ENCODE results near the gene ZNF764. TPM values are rescaled to one million over a fixed set of nuclear protein-coding genes. Genes with fewer than 3 reads are reported as not detected.
"Not testable (repeated sequence)": the region's sequence is repeated elsewhere in the genome, so short reads cannot be mapped to it uniquely, and the experiment has no call there.

The ZNF764 gene
- total RNA-seq, 1 donor = 5.3 TPM

GRCh38 chr16:30546115-30546514 is 12.1 kb downstream of the ZNF764 start:
- TF ChIP-seq CTCF (IDR thresholded peaks at IDR 0.05; ENCODE audit: insufficient read depth, low read length) = no peak
- H3K4me3 ChIP-seq (ENCODE audit: low read depth, low read length) = no peak overlapping the region

GRCh38 chr16:30543067-30543466 is 15.1 kb downstream of the ZNF764 start:
- no peak for TF ChIP-seq CTCF (IDR thresholded peaks at IDR 0.05; ENCODE audit: insufficient read depth, low read length)
- no peak overlapping the region for H3K4me3 ChIP-seq (ENCODE audit: low read depth, low read length)
- DNase-seq (ENCODE audit: low read depth) = no peak

More at GRCh38 chr16:30546115-30546514, 12.1 kb downstream of the ZNF764 start:
- no peak for DNase-seq (ENCODE audit: low read depth)

- TF ChIP-seq CTCF (IDR thresholded peaks at IDR 0.05; ENCODE audit: insufficient read depth, low read length) = no peak
- no peak overlapping the region for H3K4me3 ChIP-seq (ENCODE audit: low read depth, low read length)
- DNase-seq (ENCODE audit: low read depth) = peak; percentile 70
Observed at GRCh38 chr16:30541502-30542329, 16.5 kb downstream of the ZNF764 start.

- H3K4me3 ChIP-seq (ENCODE audit: low read depth, low read length); DNase-seq (ENCODE audit: low read depth): not testable (repeated sequence)
Observed at GRCh38 chr16:30540916-30541464, 17.2 kb downstream of the ZNF764 start.

- not testable (repeated sequence) for DNase-seq (ENCODE audit: low read depth)
Observed at GRCh38 chr16:30539986-30540526, 18.1 kb downstream of the ZNF764 start.

GRCh38 chr16:30539000-30539964 is 18.9 kb downstream of the ZNF764 start:
- DNase-seq (ENCODE audit: low read depth) = no peak
- TF ChIP-seq CTCF (IDR thresholded peaks at IDR 0.05; ENCODE audit: insufficient read depth, low read length) = no peak
- H3K4me3 ChIP-seq (ENCODE audit: low read depth, low read length) = no peak overlapping the region

More at GRCh38 chr16:30539986-30540526, 18.1 kb downstream of the ZNF764 start:
- not testable (repeated sequence) for H3K4me3 ChIP-seq (ENCODE audit: low read depth, low read length)

GRCh38 chr16:30536391-30537024 is 21.7 kb downstream of the ZNF764 start:
- not testable (repeated sequence) for H3K4me3 ChIP-seq (ENCODE audit: low read depth, low read length); DNase-seq (ENCODE audit: low read depth)
